HG03460 (cell line): ENCODE measurements around the gene RAB44.

Experiments used
- ATAC-seq: cut with Tn5 transposase; IDR thresholded peaks from one replicate; pipeline ENCODE4 v1.9.1; 2021; ENCODE audit not compliant: unreplicated experiment

The RAB44 gene

DNA sequence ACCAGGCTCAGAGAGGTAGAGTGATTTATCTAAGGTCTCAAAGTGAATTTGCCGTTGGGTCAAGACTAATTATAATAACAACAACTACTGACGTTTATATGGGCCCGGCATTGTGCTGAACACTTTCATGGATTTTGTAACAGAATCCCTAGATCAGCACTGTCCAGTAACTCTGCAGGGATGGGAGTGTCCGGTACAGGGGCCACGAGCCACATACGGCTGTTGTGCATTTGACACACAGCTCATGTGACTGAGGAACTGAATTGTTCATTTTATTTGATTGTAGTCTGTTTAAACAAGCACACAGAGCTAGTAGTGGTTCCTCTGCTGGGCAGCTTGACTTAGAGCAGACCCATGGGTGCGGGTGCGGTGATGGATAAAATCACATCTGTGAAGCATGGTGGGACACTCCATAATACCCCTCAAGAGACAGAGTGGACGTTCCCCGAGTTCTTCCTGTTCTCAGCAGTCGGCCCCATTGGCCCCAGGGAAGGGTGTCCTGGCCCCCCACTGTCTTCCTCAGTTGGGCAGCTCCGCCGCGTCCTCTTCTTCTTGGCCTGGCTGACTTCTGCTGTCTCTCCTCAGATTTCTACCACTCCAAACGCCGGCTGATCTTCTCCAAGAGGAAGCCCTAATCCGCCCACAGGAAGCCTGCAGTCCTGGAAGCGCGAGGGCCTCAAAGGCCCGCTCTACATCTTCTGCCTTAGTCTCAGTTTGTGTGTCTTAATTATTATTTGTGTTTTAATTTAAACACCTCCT lies 12.3 kb upstream of the RAB44 start:
- no peak for ATAC-seq

DNA sequence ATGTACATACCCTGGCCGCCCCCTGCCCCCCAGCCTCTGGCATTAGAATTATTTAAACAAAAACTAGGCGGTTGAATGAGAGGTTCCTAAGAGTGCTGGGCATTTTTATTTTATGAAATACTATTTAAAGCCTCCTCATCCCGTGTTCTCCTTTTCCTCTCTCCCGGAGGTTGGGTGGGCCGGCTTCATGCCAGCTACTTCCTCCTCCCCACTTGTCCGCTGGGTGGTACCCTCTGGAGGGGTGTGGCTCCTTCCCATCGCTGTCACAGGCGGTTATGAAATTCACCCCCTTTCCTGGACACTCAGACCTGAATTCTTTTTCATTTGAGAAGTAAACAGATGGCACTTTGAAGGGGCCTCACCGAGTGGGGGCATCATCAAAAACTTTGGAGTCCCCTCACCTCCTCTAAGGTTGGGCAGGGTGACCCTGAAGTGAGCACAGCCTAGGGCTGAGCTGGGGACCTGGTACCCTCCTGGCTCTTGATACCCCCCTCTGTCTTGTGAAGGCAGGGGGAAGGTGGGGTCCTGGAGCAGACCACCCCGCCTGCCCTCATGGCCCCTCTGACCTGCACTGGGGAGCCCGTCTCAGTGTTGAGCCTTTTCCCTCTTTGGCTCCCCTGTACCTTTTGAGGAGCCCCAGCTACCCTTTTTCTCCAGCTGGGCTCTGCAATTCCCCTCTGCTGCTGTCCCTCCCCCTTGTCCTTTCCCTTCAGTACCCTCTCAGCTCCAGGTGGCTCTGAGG lies 11.5 kb upstream of the RAB44 start:
- no peak for ATAC-seq

DNA sequence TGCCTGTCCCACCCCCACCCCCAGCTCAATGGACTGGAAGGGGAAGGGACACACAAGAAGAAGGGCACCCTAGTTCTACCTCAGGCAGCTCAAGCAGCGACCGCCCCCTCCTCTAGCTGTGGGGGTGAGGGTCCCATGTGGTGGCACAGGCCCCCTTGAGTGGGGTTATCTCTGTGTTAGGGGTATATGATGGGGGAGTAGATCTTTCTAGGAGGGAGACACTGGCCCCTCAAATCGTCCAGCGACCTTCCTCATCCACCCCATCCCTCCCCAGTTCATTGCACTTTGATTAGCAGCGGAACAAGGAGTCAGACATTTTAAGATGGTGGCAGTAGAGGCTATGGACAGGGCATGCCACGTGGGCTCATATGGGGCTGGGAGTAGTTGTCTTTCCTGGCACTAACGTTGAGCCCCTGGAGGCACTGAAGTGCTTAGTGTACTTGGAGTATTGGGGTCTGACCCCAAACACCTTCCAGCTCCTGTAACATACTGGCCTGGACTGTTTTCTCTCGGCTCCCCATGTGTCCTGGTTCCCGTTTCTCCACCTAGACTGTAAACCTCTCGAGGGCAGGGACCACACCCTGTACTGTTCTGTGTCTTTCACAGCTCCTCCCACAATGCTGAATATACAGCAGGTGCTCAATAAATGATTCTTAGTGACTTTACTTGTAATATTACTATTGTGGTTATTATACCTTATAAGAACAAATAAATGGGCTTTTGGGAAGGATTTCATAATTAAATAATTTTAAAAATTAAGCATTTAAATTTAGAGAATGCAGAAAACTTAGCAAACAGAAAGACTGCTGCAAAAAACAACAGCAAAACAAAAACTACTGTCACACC lies 10.7 kb upstream of the RAB44 start:
- ATAC-seq: no peak

DNA sequence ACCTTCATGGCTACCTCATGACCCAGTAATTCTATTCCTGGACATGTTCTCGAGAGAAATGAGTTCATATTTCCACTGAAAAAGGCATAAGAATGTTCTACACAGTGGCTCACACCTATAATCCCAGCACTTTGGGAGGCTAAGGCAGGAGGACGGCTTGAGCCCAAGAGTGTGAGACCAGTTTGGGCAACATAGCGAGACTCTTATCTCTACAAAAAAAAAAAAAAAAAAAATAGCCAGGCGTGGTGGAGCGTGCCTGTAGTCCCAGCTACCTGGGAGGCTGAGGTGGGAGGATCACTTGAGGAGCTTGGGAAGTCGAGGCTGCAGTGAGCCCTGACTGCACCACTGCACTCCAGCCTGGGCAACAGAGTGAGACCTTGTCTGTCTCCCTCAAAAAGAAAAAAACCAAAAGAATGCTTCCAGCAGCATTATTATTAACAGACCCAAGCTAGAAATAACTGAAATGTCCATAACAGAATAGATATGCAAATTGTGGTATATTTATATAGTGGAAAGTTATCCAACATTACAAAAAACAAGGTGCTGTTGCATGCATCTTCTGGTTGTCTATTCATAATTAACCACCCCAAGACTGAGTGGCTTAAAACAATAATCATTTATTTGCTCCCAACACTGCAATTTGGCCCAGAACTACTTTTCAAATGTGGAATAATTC lies 9.4 kb upstream of the RAB44 start:
- ATAC-seq: no peak

DNA sequence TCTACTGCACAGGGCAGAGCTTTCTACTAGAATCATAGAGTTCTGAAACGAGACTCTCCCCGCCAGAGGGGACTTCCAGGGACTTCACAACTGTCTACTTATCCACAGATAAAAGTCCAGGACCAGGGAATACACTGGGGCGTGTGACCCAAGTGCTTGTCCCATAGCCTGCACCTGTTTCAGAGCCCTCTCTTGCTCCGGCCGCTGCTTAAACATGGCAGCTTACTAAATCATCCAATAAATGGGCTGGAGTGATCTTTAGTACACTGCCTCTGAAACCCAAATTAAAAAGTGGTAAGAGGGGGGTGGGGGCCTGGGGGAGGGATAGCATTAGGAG lies 8.9 kb upstream of the RAB44 start:
- ATAC-seq: no peak

DNA sequence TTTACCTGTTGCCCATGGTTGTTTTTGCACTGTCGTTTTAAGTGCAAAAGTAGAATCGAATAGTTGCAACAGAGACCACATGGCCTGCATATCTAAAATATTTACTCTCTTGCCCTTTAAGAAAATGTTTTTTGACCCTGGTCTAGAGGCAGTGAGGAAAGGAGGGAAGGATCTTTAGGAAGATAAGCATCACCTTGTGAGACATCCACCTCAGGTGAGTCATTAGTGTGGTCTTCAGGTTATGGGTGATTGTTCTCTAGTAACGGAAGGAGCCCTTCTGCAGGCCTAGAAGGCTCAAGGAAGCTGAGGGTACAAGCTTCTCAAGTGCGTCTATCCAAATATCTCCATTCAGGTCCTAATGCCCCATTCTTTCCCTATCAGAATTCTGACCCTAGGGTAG lies 6.6 kb upstream of the RAB44 start:
- ATAC-seq: no peak

DNA sequence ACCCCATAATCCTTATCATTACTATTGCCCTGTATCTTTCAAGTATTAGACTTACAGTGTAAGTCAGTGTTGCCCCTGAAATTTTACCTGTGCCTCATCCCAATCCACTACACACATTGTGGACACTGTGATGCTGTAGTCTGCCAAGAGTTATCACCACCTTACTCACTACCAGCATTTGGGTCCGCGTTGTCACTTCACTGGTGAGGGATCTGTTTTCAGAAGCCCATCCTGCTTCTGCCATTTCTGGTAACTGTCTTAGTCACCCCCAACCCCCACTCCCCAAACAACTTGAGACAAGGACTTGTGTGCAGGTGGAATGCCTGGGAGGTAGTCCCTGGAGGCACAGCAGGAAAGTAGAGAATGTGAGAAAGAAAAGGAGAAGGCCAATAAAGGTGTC lies 6.0 kb upstream of the RAB44 start:
- ATAC-seq: no peak

DNA sequence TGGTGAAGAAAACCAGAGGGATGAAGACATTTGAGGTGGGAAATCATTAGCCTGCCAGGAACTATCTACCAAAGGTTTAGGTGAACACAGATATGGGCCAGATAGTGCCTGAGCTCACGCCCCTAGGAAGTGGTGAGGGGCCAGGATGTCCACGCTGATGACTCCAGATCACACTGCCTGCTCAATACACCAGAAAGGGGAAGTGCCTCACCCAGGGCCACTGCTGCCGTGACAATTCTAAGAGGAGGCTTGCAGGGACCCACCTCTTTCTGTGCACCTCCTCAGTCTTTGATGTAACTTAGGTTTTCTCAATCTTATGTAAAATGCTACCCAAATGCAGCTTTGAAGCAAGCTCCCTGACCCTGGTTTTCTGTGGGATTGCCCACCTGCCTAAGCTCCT lies 5.4 kb upstream of the RAB44 start:
- ATAC-seq: peak; percentile 69

DNA sequence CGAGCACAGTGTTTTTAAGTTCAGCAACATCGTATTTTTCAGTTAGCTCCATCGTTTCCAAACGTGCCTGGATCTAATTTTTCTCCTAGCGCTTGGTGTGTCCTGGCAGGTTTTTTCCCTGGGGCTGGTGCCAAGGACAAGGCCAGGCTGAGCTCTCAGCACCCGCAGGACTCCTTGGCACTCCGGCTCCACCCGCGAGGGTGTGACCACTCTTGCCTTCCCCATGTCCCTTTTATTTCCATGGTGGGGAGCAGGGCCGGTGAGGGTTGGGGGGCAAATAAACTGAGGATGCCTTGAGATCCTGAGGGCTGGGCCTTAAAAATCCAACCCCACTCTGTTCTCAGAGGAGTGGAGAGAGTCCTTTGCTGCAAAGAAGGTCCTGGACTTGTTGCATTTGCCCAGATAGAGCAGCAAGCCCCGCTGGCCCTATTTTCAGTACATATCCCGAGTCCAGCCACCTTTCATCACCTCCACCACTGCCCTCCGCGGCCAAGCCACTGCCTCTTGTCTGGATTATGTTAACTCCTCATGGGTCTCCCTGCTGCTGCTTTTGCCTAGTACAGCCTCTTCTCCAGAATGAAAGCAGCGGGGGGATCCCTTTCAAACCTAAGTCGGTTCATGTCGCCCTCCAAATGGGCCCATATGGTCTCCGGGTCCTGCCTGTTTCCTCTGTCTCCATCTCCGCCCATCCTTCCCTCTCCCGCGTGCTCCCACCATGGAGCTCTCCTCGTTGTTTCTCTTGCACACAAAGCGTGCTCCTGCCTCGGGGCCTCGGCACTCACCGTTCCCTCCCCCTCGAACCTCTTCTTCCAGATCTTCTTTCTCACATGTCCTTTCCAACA lies 4.5 kb upstream of the RAB44 start:
- no peak for ATAC-seq

DNA sequence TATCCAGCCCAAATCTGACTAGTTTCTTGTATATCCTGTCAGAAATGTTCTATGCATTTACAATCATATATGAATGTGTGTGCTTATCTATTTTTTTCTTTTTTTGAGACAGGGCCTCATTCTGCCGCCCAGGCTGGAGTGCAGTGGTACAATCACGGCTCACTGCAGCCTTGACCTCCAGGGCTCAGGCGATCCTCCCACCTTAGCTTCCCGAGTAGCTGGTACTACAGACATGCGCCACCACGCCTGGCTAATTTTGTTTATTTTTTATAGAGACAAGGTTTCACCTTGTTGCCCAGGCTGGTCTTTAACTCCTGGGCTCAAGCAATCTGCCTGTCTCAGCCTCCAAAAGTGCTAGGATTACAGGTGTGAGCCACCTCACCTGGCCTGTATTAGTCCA lies 3.0 kb upstream of the RAB44 start:
- ATAC-seq: no peak

DNA sequence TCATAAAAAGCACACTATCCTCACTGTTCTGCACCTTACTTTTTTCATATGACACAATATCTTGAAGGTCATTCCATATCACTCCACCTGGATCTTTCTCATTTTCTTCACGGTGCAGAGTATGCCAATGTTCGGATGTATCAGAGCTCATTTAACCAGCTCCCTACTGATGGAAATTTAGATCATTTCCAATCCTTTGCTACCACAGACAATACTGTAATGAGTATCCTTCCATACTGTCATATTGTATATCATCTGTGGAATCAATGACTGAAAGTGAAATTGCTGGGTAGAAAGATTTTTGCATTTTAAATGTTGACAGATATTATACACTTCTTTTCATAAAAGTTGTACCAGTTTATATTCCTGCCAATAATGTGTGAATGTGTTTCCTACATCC lies 2.2 kb upstream of the RAB44 start:
- no peak for ATAC-seq

DNA sequence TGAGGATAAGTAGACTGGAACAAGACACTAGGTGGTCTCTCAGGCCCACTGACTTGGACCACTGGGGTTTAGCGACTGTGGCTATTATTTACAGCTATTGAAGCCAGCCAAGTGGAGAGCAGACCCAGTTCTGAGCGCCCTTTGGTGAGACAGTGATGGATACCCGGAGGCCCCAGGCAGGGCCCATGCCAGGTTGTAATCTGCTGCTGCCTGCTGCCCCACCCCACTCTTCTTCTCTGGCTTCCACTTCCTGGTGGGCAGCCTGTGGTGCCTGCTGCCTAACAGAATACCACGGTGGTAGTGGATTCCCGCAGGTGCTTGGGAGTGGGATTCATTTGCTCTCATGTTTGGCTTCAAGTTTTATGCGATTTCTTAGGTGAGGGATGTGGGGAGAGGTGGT lies 570 bp downstream of the RAB44 start:
- no peak for ATAC-seq

DNA sequence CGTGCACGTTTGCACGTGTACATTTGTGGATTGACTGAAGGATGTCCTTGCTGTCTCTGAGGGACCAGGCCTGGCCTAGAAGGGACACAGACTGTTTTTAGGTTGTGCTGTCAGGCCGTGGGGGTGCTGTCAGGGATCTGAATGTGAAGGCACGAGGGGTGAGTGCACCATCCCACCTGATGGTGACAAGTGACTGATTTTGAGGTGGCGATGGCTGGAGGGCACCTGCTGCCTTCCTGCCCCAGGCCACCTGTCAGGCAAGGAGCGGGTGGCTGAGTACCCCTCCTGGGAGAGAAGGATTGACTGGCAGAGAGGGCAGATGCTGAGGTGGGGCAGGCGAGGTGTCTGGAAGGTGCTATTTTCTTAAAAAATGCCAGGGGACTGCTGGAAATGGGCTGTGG lies 1.2 kb downstream of the RAB44 start:
- no peak for ATAC-seq

DNA sequence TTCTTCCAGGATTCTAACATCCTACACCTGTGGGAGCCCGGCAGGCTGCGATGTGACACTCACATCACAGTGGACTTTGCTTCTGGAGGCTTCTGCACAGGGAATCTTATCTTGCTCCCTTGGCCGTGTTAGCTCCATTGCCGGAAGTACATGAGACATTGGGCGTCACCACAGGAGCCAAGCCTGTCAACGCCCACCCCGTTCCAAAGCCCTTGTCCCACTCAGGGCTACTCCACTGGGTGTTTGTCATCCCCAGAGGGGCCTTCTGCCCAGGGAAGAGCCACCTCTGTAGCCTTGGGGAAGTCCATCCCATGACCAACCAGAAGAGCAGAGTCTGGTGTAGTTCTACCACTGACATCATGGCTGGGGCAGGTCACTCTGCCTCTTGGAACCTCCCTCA lies 1.7 kb downstream of the RAB44 start:
- ATAC-seq: no peak

DNA sequence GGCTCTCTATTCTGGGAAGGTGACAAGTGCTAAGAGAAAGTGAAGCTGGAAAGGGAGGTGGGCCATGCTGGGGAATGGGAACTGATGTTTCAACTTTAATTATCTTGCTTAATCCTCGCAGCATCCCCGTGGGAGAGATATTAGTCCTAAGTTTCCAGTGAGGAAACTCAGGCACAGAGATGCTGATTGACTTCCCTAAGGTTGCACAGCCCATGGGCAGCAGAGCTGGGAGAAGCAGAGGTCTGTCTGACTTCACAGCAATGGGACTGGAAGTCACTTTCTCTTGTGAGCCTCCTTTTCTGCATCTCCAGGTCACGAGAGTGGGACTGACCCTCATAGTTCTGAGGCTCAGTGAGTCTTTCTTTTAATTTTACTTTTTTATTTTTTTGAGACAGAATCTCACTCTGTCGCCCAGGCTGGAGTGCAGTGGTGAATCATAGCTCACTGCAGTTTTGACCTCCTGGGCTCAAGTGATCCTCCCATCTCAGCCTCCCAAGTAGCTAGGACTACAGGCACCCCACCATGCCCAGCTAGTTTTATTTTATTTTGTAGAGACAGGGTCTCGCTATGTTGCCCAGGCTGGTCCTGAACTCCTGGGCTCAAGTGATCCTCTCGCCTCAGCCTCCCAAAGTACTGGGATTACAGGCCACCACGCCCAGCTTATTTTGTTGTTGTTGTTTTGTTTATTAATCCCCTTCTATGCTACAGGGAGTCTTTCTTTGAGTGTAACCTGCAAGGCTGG lies 2.6 kb downstream of the RAB44 start:
- ATAC-seq: no peak

DNA sequence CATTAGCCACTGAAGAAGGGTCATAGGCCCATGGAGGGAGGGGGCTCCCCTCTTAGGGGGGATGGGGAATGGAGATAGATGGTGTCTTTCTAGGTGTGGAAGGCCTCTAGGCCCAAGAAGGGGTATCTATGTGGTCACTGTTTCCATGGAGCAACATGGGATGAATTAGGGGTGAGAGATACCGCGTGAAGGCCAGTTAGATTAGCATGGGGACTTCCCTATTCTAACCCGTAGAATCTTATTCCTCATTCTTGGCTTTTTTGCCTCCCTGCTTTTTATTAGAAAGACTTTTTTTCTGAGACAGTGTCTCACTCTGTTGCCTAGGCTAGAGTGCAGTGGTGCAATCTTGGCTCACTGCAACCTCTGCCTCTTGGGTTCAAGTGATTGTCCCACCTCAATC lies 3.2 kb downstream of the RAB44 start:
- no peak for ATAC-seq

DNA sequence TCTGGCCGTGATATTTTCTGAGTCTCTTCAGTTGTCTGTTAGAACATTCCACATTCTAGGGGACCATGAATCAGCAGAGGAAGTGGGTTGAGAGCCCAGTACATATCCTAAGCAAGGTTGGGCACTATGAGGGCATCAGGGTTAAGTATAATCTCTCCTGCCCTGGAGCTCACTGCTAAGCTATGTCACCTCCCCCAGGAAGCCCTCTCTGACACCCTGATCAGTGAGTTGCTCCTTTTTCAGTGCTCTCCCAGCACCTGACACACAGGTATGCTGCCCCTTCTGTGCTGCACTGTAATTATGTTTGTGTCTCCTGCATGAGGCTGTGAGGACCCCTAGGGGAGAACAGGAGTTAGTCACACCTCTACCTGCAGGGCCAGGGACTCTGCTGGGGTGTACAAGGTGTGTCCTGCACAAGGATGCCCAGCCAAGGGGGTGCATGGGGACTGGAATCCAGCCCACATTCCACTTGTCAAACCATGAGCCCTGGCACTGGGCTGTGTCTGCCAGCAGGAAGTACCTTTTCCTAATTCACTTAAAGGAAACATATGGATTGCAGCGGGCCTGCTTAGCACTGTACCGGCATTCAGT lies 3.9 kb downstream of the RAB44 start:
- ATAC-seq: no peak

DNA sequence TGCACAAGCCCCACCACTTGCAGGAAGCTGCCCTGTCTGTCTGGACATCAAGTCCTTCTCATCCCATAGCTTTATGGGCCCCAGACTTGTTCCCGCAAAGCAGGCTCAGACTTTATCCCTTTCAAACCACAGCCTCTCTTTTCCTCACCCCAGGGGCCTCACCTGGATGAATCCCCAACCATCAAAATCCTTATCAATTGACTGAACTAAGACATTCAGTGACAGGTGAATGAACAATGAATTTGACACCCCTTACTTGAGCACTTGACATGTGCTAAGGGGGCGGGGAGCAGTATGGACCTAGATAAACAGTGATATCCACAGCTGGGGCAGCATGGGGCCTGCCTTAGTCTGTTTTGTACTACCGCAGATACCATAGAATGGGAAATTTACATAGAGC lies 5.0 kb downstream of the RAB44 start:
- no peak for ATAC-seq

DNA sequence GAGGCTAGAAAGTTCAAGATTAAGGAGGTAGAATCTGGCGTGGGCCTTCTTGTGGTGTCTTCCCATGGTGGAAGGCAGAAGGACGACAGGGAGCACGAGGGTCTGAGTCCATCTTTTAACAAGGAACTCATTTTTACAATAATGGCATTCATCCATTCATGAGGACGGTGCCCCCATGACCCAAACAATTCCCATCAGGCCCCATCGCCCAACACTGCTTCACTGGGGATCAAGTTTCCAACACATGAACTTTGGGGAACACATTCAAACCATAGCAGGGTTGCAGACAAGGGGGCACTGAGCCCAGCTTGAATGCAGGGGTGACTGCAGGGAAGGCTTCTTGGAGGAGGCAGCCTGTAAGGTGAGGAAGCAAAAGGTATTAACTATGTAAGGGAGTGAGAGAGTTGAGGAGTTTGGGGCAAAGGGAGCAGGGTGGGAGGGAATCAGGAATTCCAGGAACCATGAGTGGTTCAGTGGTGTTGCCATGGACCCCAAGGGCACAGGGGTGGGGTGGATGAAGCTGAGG lies 5.5 kb downstream of the RAB44 start:
- no peak for ATAC-seq
